AG10803 (cell line): ENCODE measurements around the gene MRPS23.

Experiments used
- DNase-seq: peaks from one replicate; pipeline ENCODE4 v3.0.0; 2010; ENCODE audit warnings: low read depth
- H3K4me3 ChIP-seq: 2 replicates; pipeline ENCODE4 v1.5.1; 2011; ENCODE audit warnings: mild to moderate bottlenecking, low read length, control low read depth
- CTCF ChIP-seq: conservative IDR thresholded peaks from 2 replicates; pipeline ENCODE4 v1.5.1; 2011; ENCODE audit warnings: mild to moderate bottlenecking, low read length, control low read depth, inconsistent platforms

The MRPS23 gene

GRCh38 chr17:57862694-57863667, 13.1 kb upstream of the MRPS23 start:
- DNase-seq, result no peak
- no peak overlapping the region for H3K4me3 ChIP-seq
- no peak for TF ChIP-seq CTCF

- TF ChIP-seq CTCF, result no peak
- DNase-seq, result peak; percentile 41
- H3K4me3 ChIP-seq, result peak overlapping the region; percentile 41
Measured at GRCh38 chr17:57861790-57862693, 12.2 kb upstream of the MRPS23 start.

- TF ChIP-seq CTCF, result no peak
- peak; percentile 41 for DNase-seq
- H3K4me3 ChIP-seq, result peak overlapping the region; percentile 33
Measured at GRCh38 chr17:57861000-57861789, 11.4 kb upstream of the MRPS23 start.

GRCh38 chr17:57860414-57860999, 10.7 kb upstream of the MRPS23 start:
- TF ChIP-seq CTCF, result no peak
- no peak for DNase-seq
- H3K4me3 ChIP-seq, result no peak overlapping the region

- DNase-seq, result no peak
- no peak overlapping the region for H3K4me3 ChIP-seq
- no peak for TF ChIP-seq CTCF
Measured at GRCh38 chr17:57859601-57860413, 10.0 kb upstream of the MRPS23 start.

GRCh38 chr17:57858838-57859237, 9.0 kb upstream of the MRPS23 start:
- DNase-seq, result no peak
- no peak for TF ChIP-seq CTCF

More at GRCh38 chr17:57858838-57859237, 9.0 kb upstream of the MRPS23 start:
- H3K4me3 ChIP-seq, result no peak overlapping the region
